ENCODE measurements around the gene RSRC1.

DNA sequence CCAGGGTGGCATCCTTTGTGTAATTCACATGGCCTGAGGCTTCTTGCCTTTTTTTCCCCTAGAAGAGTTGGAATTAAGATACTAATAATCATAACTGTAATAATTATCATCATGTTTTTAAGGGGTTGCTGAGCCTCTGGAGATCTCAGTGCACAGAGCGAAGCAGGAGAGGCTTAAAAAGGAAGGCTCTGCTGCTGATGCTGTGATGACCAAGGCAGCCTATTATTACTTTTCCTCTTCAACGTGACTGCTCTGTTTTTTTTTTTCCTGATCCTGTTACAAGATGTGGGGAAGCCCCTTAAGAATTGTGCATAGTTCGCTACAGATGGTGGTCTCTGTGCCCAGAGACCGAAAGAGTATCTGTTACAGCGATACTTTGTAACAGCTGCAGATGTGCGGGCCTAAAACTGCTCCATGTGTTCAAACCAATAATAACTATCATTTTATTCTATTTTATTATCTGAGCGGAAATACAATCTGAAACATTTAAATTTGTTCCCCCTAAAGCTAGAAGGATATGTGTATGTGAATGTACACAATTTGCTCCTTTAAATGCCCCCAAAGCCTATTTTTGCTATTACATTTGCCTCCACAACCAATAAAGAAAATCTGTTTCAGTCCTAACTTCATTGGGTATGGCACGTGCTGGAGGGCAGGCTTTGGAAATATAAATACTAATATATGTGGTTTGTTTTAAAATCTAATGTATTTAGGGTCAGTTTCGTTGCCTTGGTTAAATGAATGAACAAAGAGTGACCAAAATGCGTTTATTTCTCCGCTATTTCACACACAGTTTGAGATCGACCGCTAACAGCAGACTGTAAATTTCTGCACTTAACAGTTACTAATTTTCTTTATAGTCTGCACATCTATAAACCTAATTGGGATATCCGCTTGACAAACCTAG, 8.3 kb upstream of the RSRC1 start:
- TF ChIP-seq EZH2 (IDR thresholded peaks at IDR 0.05; ENCODE audit: insufficient read depth, low read length): no peak
- TF ChIP-seq, protein P1, sequence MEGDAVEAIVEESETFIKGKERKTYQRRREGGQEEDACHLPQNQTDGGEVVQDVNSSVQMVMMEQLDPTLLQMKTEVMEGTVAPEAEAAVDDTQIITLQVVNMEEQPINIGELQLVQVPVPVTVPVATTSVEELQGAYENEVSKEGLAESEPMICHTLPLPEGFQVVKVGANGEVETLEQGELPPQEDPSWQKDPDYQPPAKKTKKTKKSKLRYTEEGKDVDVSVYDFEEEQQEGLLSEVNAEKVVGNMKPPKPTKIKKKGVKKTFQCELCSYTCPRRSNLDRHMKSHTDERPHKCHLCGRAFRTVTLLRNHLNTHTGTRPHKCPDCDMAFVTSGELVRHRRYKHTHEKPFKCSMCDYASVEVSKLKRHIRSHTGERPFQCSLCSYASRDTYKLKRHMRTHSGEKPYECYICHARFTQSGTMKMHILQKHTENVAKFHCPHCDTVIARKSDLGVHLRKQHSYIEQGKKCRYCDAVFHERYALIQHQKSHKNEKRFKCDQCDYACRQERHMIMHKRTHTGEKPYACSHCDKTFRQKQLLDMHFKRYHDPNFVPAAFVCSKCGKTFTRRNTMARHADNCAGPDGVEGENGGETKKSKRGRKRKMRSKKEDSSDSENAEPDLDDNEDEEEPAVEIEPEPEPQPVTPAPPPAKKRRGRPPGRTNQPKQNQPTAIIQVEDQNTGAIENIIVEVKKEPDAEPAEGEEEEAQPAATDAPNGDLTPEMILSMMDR (IDR thresholded peaks at IDR 0.05; ENCODE audit: insufficient read depth, low read depth, low read length): no peak

All from astrocyte (in vitro differentiated cells and primary cell).